CD4-positive, alpha-beta memory T cell (primary cell): Measurements from ENCODE around the gene FBP1. TPM values are rescaled to one million over a fixed set of nuclear protein-coding genes. Genes with fewer than 3 reads are reported as not detected.

Experiments used
- CTCF ChIA-PET: fragments of 350-600 bp; sonication (Branson Sonifier 250); formaldehyde crosslinking; loops from one replicate; lab custom pipeline; 2021; ENCODE audit warnings: inconsistent platforms; ENCODE audit not compliant: partially characterized antibody; lab: Charles Lee
- POLR2A ChIA-PET: fragments of 350-600 bp; sonication (Branson Sonifier 250); formaldehyde crosslinking; loops from one replicate; lab custom pipeline; 2021; ENCODE audit not compliant: partially characterized antibody; lab: Charles Lee
- DNase-seq, 5 donors: peaks; one replicate each; pipeline versions ENCODE4 v3.0.0 to v3.0.0-alpha.2; 2020 to 2022; ENCODE audit warnings: mixed read lengths in 1 of 5
- H3K27ac ChIP-seq: one replicate; pipeline ENCODE4 v1.7.0; 2013; ENCODE audit warnings: low read depth, low read length
- H3K27me3 ChIP-seq: 2 replicates; pipeline ENCODE4 v1.7.0; 2013; ENCODE audit warnings: mild to moderate bottlenecking, low read length, moderate library complexity; ENCODE audit not compliant: insufficient read depth
- H3K36me3 ChIP-seq: 2 replicates; pipeline ENCODE4 v1.7.0; 2013; ENCODE audit warnings: mild to moderate bottlenecking, low read length, moderate library complexity; ENCODE audit not compliant: insufficient read depth
- H3K4me1 ChIP-seq: 2 replicates; pipeline ENCODE4 v1.7.0; 2013; ENCODE audit warnings: mild to moderate bottlenecking, low read length, moderate library complexity; ENCODE audit not compliant: insufficient read depth
- H3K4me3 ChIP-seq, 2 donors: one replicate each; pipeline ENCODE4 v1.7.0; 2013; ENCODE audit warnings: low read length in 2 of 2, mild to moderate bottlenecking in 1 of 2
- H3K9me3 ChIP-seq, 2 donors: one replicate each; pipeline ENCODE4 v1.7.0; 2013; ENCODE audit warnings: low read length in 2 of 2, control low read depth in 1 of 2; ENCODE audit not compliant: control insufficient read depth in 1 of 2
- H3K27ac Mint-ChIP-seq, 7 donors: one replicate each; pipeline ENCODE4 v1.8.0; 2020 to 2021; ENCODE audit warnings: mixed read lengths in 7 of 7, mild to moderate bottlenecking in 6 of 7, inconsistent platforms in 3 of 7, moderate library complexity in 3 of 7
- H3K27me3 Mint-ChIP-seq, 2 donors: one replicate each; pipeline ENCODE4 v1.8.0; 2020 to 2021; ENCODE audit warnings: mixed read lengths in 2 of 2
- H3K36me3 Mint-ChIP-seq, 2 donors: one replicate each; pipeline ENCODE4 v1.8.0; 2020 to 2021; ENCODE audit warnings: mixed read lengths in 2 of 2, inconsistent platforms in 1 of 2, mild to moderate bottlenecking in 1 of 2
- H3K4me1 Mint-ChIP-seq, 4 donors: one replicate each; pipeline ENCODE4 v1.8.0; 2020 to 2021; ENCODE audit warnings: mixed read lengths in 4 of 4, mild to moderate bottlenecking in 1 of 4
- H3K4me3 Mint-ChIP-seq, 8 donors: one replicate each; pipeline ENCODE4 v1.8.0; 2020 to 2021; ENCODE audit warnings: mixed read lengths in 8 of 8, mild to moderate bottlenecking in 7 of 8, moderate library complexity in 6 of 8, inconsistent platforms in 3 of 8
- H3K9me3 Mint-ChIP-seq, 8 donors: one replicate each; pipeline ENCODE4 v1.8.0; 2020 to 2021; ENCODE audit warnings: mixed read lengths in 8 of 8, mild to moderate bottlenecking in 5 of 8, inconsistent platforms in 3 of 8, moderate library complexity in 1 of 8
- intact Hi-C: fragments of 100-400 bp; cut with micrococcal nuclease; formaldehyde crosslinking; loops from one replicate; pipeline ENCODE4 v1.15.1; 2023
- polyA plus RNA-seq, 2 donors: library from polyadenylated mRNA; unstranded; fragments of 300-500 nt; fragmentation: Illumina TruSeq; gene quantifications; one replicate each; pipeline ENCODE4 v1.2.3, GENCODE V29; 2021
- total RNA-seq, 2 experiments: library from RNA; stranded (reverse); gene quantifications; one replicate each; pipeline ENCODE4 v1.2.3, GENCODE V29; 2021

FBP1 gene
- total and polyA plus RNA-seq, 4 experiments from 2014 or later: 3.5 to 9.2 (median 7.2) TPM

GRCh38 chr9:94657021-94657725 is 17.9 kb upstream of the FBP1 start:
- H3K4me3 ChIP-seq: no peak overlapping the region
- intact Hi-C loops: no loop called here
- no peak overlapping the region for H3K27ac ChIP-seq
- H3K9me3 ChIP-seq: no peaks in the 10 kb centered on the region
- no peak for DNase-seq
- H3K4me1 ChIP-seq: peaks cover 13% of the 10 kb centered on the region
- H3K9me3 Mint-ChIP-seq: no peaks in the 10 kb centered on the region
- ChIA-PET POLR2A (interaction anchor here (1.4 to 1.6 kb wide), 2 partner anchors 12 to 18 kb away, joined by 4 to 11 read pairs; partner anchors contain the start of gene FBP1), CTCF (interaction anchor here (1.1 to 3.1 kb wide), 3 partner anchors 12 to 475 kb away, joined by 3 to 15 read pairs (median 9); no protein-coding TSS in a partner anchor)
- peaks cover 1 to 2% of the 10 kb centered on the region in 2 donors for H3K27me3 Mint-ChIP-seq
- H3K36me3 ChIP-seq: no peaks in the 10 kb centered on the region
- no peak overlapping the region for H3K27ac Mint-ChIP-seq
- H3K4me1 Mint-ChIP-seq: peaks cover 9 to 17% (median 14%) of the 10 kb centered on the region in 4 donors
- no peak overlapping the region for H3K4me3 Mint-ChIP-seq
- no peaks in the 10 kb centered on the region for H3K36me3 Mint-ChIP-seq
- no peaks in the 10 kb centered on the region for H3K27me3 ChIP-seq

- Mint-ChIP-seq H3K27ac (peak overlapping the region in 6 of 7 donors; percentile 24 to 82 (median 76)), H3K4me1 (peaks cover 9 to 17% (median 14%) of the 10 kb centered on the region in 4 donors), H3K9me3 (no peaks in the 10 kb centered on the region), H3K27me3 (peaks cover 0 to 2% of the 10 kb centered on the region in 2 donors), H3K4me3 (peak overlapping the region; percentile 46 to 91 (median 76)), H3K36me3 (no peaks in the 10 kb centered on the region)
- intact Hi-C loops: no loop called here
- ChIA-PET POLR2A (interaction anchor here (1.1 to 1.6 kb wide), 2 partner anchors 13 to 17 kb away, joined by 3 to 11 read pairs; partner anchors contain the start of gene FBP1), CTCF (interaction anchor here (1.1 to 3.1 kb wide), 3 partner anchors 13 to 476 kb away, joined by 3 to 15 read pairs (median 9); no protein-coding TSS in a partner anchor)
- Histone ChIP-seq H3K4me1 (peaks cover 13% of the 10 kb centered on the region), H3K4me3 (peak overlapping the region; percentile 9 to 10), H3K27ac (no peak overlapping the region), H3K27me3 (no peaks in the 10 kb centered on the region), H3K36me3 (no peaks in the 10 kb centered on the region), H3K9me3 (no peaks in the 10 kb centered on the region)
- peak in 4 of 5 donors; percentile 29 to 55 (median 38) for DNase-seq
Observed at GRCh38 chr9:94656200-94656599, 16.9 kb upstream of the FBP1 start.

- intact Hi-C loops: no loop called here
- POLR2A ChIA-PET: interaction anchor here (1.1 to 1.6 kb wide), 2 partner anchors 13 to 16 kb away, joined by 3 to 11 read pairs; partner anchors contain the start of gene FBP1
- peaks cover 13% of the 10 kb centered on the region for H3K4me1 ChIP-seq
- H3K36me3 ChIP-seq: no peaks in the 10 kb centered on the region
- Mint-ChIP-seq H3K4me1 (peaks cover 9 to 17% (median 14%) of the 10 kb centered on the region in 4 donors), H3K36me3 (no peaks in the 10 kb centered on the region), H3K27me3 (peaks cover 1 to 2% of the 10 kb centered on the region in 2 donors), H3K9me3 (no peaks in the 10 kb centered on the region), H3K27ac (peak overlapping the region in 6 of 7 donors; percentile 24 to 82 (median 76)), H3K4me3 (peak overlapping the region; percentile 46 to 91 (median 76))
- H3K4me3 ChIP-seq: peak overlapping the region; percentile 9 to 10
- no peaks in the 10 kb centered on the region for H3K27me3 ChIP-seq
- H3K27ac ChIP-seq: no peak overlapping the region
- no peaks in the 10 kb centered on the region for H3K9me3 ChIP-seq
- CTCF ChIA-PET: interaction anchor here (2.0 to 3.1 kb wide), 2 partner anchors 13 to 26 kb away, joined by 9 to 15 read pairs; no protein-coding TSS in a partner anchor
- DNase-seq: no peak
Observed at GRCh38 chr9:94655739-94656138, 16.4 kb upstream of the FBP1 start.

DNA sequence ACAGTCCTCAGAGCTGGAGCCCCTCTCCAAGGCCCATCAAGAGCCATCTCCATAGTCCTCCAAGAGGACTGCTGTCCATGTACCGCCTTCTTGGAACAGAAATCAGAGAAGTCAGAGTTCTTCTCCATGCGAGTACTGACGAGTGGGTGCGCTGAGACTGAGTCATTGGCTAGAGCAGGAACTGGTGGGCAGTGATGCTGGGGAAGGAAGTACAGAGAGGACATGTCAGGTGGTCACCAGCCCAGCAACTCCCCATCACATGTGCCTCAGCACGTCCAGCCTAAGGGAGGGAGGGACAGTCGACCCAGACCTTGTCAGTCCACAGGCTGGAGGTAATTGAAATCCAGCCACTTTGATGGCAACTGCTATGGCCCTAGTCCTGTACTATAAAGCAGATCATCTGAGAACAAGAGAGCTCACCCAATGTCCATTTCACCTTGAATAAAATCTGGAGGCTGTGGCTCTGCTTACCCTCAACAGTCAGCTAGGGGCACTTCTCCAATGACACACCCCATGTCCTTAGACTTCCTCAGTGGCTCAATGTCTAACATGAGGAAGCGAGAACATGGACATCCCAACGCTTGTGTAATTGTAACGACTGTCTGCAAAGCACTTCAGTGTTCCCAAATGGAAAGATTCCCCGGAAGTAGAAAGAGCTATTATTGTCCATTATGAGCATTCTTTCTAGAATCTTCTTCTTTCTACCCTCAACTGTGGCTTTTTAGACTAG is 15.0 kb upstream of the FBP1 start:
- no peak overlapping the region for H3K4me3 ChIP-seq
- H3K27me3 ChIP-seq: no peaks in the 10 kb centered on the region
- ChIA-PET POLR2A (no interaction called here), CTCF (no interaction called here)
- peaks cover 9 to 17% (median 14%) of the 10 kb centered on the region in 4 donors for H3K4me1 Mint-ChIP-seq
- intact Hi-C loops: no loop called here
- no peak for DNase-seq
- H3K27ac ChIP-seq: no peak overlapping the region
- H3K9me3 ChIP-seq: no peaks in the 10 kb centered on the region
- peaks cover 0 to 1% of the 10 kb centered on the region in 2 donors for H3K27me3 Mint-ChIP-seq
- no peaks in the 10 kb centered on the region for H3K9me3 Mint-ChIP-seq
- no peaks in the 10 kb centered on the region for H3K36me3 ChIP-seq
- no peak overlapping the region for H3K27ac Mint-ChIP-seq
- H3K36me3 Mint-ChIP-seq: no peaks in the 10 kb centered on the region
- H3K4me1 ChIP-seq: peaks cover 13% of the 10 kb centered on the region
- peak overlapping the region in 1 of 8 donors; percentile 7 for H3K4me3 Mint-ChIP-seq

DNA sequence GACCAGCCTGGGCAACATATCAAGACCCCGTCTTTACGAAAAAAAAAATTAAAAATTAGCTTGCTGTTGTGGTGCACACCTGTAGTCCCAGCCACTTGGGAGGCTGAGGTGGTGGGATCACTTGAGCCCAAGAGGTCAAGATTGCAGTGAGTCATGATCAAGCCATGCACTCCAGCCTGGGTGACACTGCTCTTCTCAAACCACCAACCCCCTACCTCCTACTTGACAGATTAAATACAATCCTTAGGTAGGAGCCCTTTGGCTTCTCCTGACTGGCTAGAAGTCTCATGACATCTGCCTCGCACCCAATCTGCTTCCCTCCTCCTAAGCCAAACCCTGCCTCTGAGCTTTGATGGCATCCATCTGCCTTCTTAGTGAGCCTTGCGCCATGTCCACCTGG is 11.6 kb upstream of the FBP1 start:
- Mint-ChIP-seq H3K36me3 (no peaks in the 10 kb centered on the region), H3K4me3 (no peak overlapping the region), H3K9me3 (peaks cover 0 to 2% (median 0%) of the 10 kb centered on the region in 8 donors), H3K27ac (no peak overlapping the region), H3K4me1 (peaks cover 5 to 7% (median 6%) of the 10 kb centered on the region in 4 donors), H3K27me3 (peaks cover 0 to 1% of the 10 kb centered on the region in 2 donors)
- H3K9me3 ChIP-seq: no peaks in the 10 kb centered on the region
- H3K27me3 ChIP-seq: no peaks in the 10 kb centered on the region
- no peak overlapping the region for H3K27ac ChIP-seq
- intact Hi-C loops: no loop called here
- peaks cover 3% of the 10 kb centered on the region for H3K4me1 ChIP-seq
- DNase-seq: no peak
- POLR2A ChIA-PET: no interaction called here
- no peak overlapping the region for H3K4me3 ChIP-seq
- H3K36me3 ChIP-seq: no peaks in the 10 kb centered on the region
- CTCF ChIA-PET: no interaction called here

GRCh38 chr9:94649100-94649819 is 9.9 kb upstream of the FBP1 start:
- no peaks in the 10 kb centered on the region for H3K4me1 Mint-ChIP-seq
- DNase-seq: no peak
- Histone ChIP-seq H3K4me1 (no peaks in the 10 kb centered on the region), H3K27ac (no peak overlapping the region), H3K9me3 (no peaks in the 10 kb centered on the region), H3K27me3 (no peaks in the 10 kb centered on the region), H3K4me3 (no peak overlapping the region), H3K36me3 (no peaks in the 10 kb centered on the region)
- CTCF ChIA-PET: interaction anchor here (1.6 kb wide), 1 partner anchor 20 kb away, joined by 5 read pairs; no protein-coding TSS in a partner anchor
- peaks cover 0 to 2% (median 0%) of the 10 kb centered on the region in 8 donors for H3K9me3 Mint-ChIP-seq
- POLR2A ChIA-PET: no interaction called here
- H3K27me3 Mint-ChIP-seq: peaks cover 0 to 1% of the 10 kb centered on the region in 2 donors
- intact Hi-C loops: no loop called here
- no peak overlapping the region for H3K27ac Mint-ChIP-seq
- no peaks in the 10 kb centered on the region for H3K36me3 Mint-ChIP-seq
- no peak overlapping the region for H3K4me3 Mint-ChIP-seq
